Activated T-helper 2 cell treated with anti-CD3 and anti-CD28 coated beads, Interferon-gamma antibody, Interleukin-2, Interleukin-4, amounts not matched to agents 10 μg/mL and 5 μg/mL and 100 μg/mL, durations not matched to agents 14 hours and 24 hours and 36 hours (primary cell): ENCODE data around the gene CTTNBP2NL. TPM values are rescaled to one million over a fixed set of nuclear protein-coding genes. Genes with fewer than 3 reads are reported as not detected.

ENCODE experiments used
- DNase-seq: peaks from one replicate; pipeline ENCODE4 v3.0.0; 2021; ENCODE audit warnings: low spot score
- H3K27ac Mint-ChIP-seq: one replicate; pipeline ENCODE4 v1.8.0; 2021; ENCODE audit warnings: mixed read lengths
- H3K27me3 Mint-ChIP-seq: one replicate; pipeline ENCODE4 v1.8.0; 2021; ENCODE audit warnings: low read depth, mixed read lengths
- H3K36me3 Mint-ChIP-seq: one replicate; pipeline ENCODE4 v1.8.0; 2021; ENCODE audit warnings: low read depth, mixed read lengths
- H3K4me1 Mint-ChIP-seq: one replicate; pipeline ENCODE4 v1.8.0; 2021; ENCODE audit warnings: low read depth, mixed read lengths
- H3K4me3 Mint-ChIP-seq: one replicate; pipeline ENCODE4 v1.8.0; 2021; ENCODE audit warnings: low read depth, mild to moderate bottlenecking, moderate library complexity, mixed read lengths
- H3K9me3 Mint-ChIP-seq: one replicate; pipeline ENCODE4 v1.8.0; 2021; ENCODE audit warnings: mixed read lengths
- intact Hi-C: fragments of 100-400 bp; cut with micrococcal nuclease; formaldehyde crosslinking; loops from one replicate; pipeline ENCODE4 v1.15.1; 2023
- total RNA-seq: library from RNA; stranded (reverse); gene quantifications from 2 replicates; pipeline ENCODE4 v1.2.3, GENCODE V29; 2022

The CTTNBP2NL gene
- total RNA-seq, 1 donor from 2014 or later, result 7.1 TPM

DNA sequence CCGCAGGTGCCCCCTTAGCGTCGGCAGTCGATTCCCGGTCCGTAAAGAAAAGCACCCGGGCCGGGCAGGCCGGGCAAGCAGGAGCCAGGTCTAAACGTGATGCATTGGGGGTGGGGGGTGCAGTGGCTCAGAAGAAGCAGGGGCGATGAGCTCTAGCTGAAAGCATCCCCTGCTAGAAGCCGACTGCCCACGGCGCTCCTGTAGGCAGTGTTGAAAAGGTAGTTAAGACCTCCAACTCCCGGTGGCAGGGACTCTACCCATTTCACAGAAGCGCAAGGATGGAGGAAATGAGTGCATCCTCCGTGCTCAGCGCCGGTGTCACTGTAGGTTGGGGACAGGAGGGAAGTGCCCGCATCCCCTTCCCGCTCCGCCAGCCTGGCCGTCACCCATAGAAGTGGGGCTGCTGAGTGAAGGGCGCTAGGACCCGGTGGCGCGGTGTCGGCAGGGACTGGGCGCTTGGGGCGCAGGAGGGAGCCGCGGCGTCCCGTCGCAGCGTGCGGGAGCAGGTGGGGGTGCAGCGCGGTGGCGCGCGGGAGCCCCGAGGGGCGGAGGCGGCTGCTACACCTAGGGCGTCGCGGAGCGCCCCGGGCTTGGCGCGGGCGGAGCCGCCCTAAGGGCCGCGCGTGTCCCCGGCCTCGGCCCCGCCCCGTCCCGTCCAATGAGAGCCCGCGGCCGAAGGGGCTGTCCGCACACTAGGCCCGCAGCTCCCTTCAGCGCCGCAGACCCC is 112.4 kb downstream of the CTTNBP2NL start, which contains the start of gene WNT2B:
WNT2B (plus strand) TSS at position 688 of the 727 bp plus-strand sequence. CDS start 298 bp downstream, outside the sequence.
- Mint-ChIP-seq H3K36me3 (no peaks in the 10 kb centered on the region), H3K4me3 (peak within 1 kb of the TSS; percentile 69), H3K4me1 (peaks cover 2% of the 10 kb centered on the region), H3K27ac (no peak within 1 kb of the TSS), H3K27me3 (peaks cover 55% of the 10 kb centered on the region), H3K9me3 (no peaks in the 10 kb centered on the region)
- intact Hi-C loops, result loop anchor here (2.0 to 5.0 kb wide), 3 partner anchors 109 to 196 kb away; partner anchors contain the start of genes CAPZA1, CTTNBP2NL and ST7L
- DNase-seq, result peak; percentile 33

- H3K27ac Mint-ChIP-seq, result no peak overlapping the region
- H3K4me3 Mint-ChIP-seq, result no peak overlapping the region
- DNase-seq, result no peak
- intact Hi-C loops, result loop anchor here (2.0 to 5.0 kb wide), 3 partner anchors 108 to 196 kb away; partner anchors contain the start of genes CAPZA1, CTTNBP2NL and ST7L
- no peaks in the 10 kb centered on the region for H3K36me3 Mint-ChIP-seq
- no peaks in the 10 kb centered on the region for H3K9me3 Mint-ChIP-seq
- H3K27me3 Mint-ChIP-seq, result peaks cover 56% of the 10 kb centered on the region
- peaks cover 2% of the 10 kb centered on the region for H3K4me1 Mint-ChIP-seq
Observed at GRCh38 chr1:112509005-112509659, 113.1 kb downstream of the CTTNBP2NL start.

GRCh38 chr1:112509660-112510178 is 113.7 kb downstream of the CTTNBP2NL start:
- Mint-ChIP-seq H3K36me3 (no peaks in the 10 kb centered on the region), H3K27ac (no peak overlapping the region), H3K27me3 (peaks cover 50% of the 10 kb centered on the region), H3K9me3 (no peaks in the 10 kb centered on the region), H3K4me1 (peaks cover 2% of the 10 kb centered on the region), H3K4me3 (peak overlapping the region; percentile 69)
- intact Hi-C loops, result loop anchor here (2.0 to 5.0 kb wide), 3 partner anchors 108 to 195 kb away; partner anchors contain the start of genes CAPZA1, CTTNBP2NL and ST7L
- no peak for DNase-seq

GRCh38 chr1:112510340-112510739 is 114.3 kb downstream of the CTTNBP2NL start:
- no peaks in the 10 kb centered on the region for H3K36me3 Mint-ChIP-seq
- peaks cover 2% of the 10 kb centered on the region for H3K4me1 Mint-ChIP-seq
- no peak for DNase-seq
- peaks cover 46% of the 10 kb centered on the region for H3K27me3 Mint-ChIP-seq
- no peak overlapping the region for H3K27ac Mint-ChIP-seq
- intact Hi-C loops, result no loop called here
- peak overlapping the region; percentile 69 for H3K4me3 Mint-ChIP-seq
- H3K9me3 Mint-ChIP-seq, result no peaks in the 10 kb centered on the region

Other genes with a start within 250 kb of the CTTNBP2NL start
- gene WNT2B, start 112.8 kb downstream of the CTTNBP2NL start, total RNA-seq, result 0.16 TPM in 1 of 2 replicates, not detected in the other
- gene ST7L, start 222.9 kb downstream of the CTTNBP2NL start, total RNA-seq, result 15.3 and 15.4 TPM in 2 replicates
- 260 and 269 TPM in 2 replicates for gene CAPZA1, start 223.6 kb downstream of the CTTNBP2NL start, total RNA-seq